IPS-18a (cell line): ENCODE measurements around the gene STPG4.
"Not testable (repeated sequence)": the region's sequence is repeated elsewhere in the genome, so short reads cannot be mapped to it uniquely, and the experiment has no call there.

Experiments
- H3K27ac ChIP-seq: one replicate; pipeline ENCODE4 v1.5.1; 2013; ENCODE audit warnings: low read length
- H3K27me3 ChIP-seq: one replicate; pipeline ENCODE4 v1.6.1; 2013; ENCODE audit warnings: mild to moderate bottlenecking, low read length; ENCODE audit not compliant: control insufficient read depth, insufficient read depth
- H3K36me3 ChIP-seq: one replicate; pipeline ENCODE4 v1.6.1; 2013; ENCODE audit warnings: low read depth, low read length; ENCODE audit not compliant: control insufficient read depth
- H3K4me1 ChIP-seq: one replicate; pipeline ENCODE4 v1.6.1; 2013; ENCODE audit warnings: low read depth, low read length; ENCODE audit not compliant: control insufficient read depth
- H3K4me3 ChIP-seq: one replicate; pipeline ENCODE4 v1.5.1; 2013; ENCODE audit warnings: low read length
- H3K9ac ChIP-seq: one replicate; pipeline ENCODE4 v1.6.1; 2013; ENCODE audit warnings: mild to moderate bottlenecking, low read length, moderate library complexity
- H3K9me3 ChIP-seq: one replicate; pipeline ENCODE4 v1.6.1; 2013; ENCODE audit warnings: low read depth, low read length; ENCODE audit not compliant: control insufficient read depth

Gene STPG4

DNA sequence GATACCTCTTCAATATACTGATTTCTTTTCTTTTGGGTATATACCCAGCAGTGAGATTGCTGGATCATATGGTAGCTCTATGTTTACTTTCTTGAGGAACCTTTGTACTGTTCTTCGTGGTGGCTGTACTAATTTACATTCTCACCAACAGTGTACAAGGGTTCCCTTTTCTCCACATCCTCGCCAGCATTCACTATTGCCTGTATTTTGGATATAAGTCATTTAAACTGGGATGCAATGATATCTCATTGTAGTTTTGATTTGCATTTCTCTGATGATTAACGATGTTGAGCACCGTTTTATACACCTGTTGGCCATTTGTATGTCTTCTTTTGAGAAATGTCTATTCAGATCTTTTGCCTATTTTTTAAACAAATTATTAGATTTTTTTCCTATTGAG, 30.4 kb downstream of the STPG4 start:
- not testable (repeated sequence) for H3K4me3 ChIP-seq, H3K27ac ChIP-seq, H3K27me3 ChIP-seq, H3K9ac ChIP-seq, H3K9me3 ChIP-seq, H3K36me3 ChIP-seq
- peaks cover 12% of the 10 kb centered on the region for H3K4me1 ChIP-seq

DNA sequence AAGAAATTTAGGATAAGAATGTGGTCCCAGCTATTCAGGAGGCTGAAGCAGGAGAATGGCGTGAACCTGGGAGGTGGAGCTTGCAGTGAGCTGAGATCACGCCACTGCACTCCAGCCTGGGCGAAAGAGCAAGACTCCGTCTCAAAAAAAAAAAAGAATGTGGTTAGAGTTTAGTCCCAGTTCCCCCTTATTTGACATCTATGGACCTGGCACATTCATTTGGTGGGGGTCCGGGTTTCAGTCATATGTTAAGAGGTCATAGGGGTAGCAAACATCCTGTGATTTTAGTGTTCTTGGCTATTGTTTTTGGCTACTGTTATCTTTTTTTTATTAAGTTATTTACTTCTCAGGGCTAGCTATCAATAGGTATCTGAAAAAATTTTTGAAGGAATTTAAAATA, 34.7 kb downstream of the STPG4 start:
- not testable (repeated sequence) for H3K9ac ChIP-seq, H3K4me3 ChIP-seq, H3K27ac ChIP-seq, H3K27me3 ChIP-seq, H3K36me3 ChIP-seq, H3K9me3 ChIP-seq, H3K4me1 ChIP-seq

DNA sequence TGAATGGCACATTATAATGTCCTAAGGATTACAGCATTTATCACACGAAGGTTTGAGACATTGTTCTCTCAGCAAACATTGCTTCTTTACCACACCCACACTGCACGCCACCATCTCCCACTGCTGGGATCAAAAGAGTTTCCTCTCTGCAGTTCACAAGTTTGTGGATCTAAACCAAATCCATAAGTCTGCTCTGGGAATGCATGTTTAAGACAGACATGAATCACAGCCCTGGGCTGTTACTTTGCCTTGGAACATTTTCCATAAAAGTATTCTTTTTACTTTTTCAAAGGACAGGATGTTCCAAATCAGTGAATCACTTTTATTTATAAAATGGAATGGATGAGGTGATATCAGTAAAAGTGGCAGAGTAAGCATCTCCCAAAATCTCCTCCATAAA, 36.1 kb downstream of the STPG4 start:
- Histone ChIP-seq H3K27me3 (no peaks in the 10 kb centered on the region), H3K4me1 (peaks cover 5% of the 10 kb centered on the region), H3K27ac (no peak overlapping the region), H3K36me3 (no peaks in the 10 kb centered on the region), H3K9ac (no peak overlapping the region), H3K4me3 (no peak overlapping the region), H3K9me3 (no peaks in the 10 kb centered on the region)

DNA sequence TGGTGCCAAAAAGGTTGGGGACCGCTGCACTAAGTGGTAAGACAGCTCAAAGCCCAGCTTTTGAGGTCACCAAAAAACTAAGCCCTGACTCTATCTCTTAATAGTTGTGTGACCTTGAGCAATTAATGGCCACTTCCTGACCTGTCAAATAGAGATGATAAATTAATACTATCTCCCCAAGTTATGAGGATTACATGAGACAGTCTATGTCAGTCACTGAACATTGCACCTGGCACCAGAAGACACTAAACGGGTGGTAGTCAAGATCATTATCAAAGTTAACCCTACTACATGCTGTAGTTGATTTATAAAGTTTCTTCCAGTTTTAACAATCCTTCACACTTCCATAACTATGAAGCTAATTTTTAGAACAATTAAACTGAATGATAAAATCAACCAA, 36.5 kb downstream of the STPG4 start:
- no peak overlapping the region for H3K9ac ChIP-seq
- no peaks in the 10 kb centered on the region for H3K36me3 ChIP-seq
- H3K27me3 ChIP-seq, result no peaks in the 10 kb centered on the region
- H3K9me3 ChIP-seq, result no peaks in the 10 kb centered on the region
- H3K27ac ChIP-seq, result no peak overlapping the region
- H3K4me3 ChIP-seq, result no peak overlapping the region
- H3K4me1 ChIP-seq, result peaks cover 5% of the 10 kb centered on the region

DNA sequence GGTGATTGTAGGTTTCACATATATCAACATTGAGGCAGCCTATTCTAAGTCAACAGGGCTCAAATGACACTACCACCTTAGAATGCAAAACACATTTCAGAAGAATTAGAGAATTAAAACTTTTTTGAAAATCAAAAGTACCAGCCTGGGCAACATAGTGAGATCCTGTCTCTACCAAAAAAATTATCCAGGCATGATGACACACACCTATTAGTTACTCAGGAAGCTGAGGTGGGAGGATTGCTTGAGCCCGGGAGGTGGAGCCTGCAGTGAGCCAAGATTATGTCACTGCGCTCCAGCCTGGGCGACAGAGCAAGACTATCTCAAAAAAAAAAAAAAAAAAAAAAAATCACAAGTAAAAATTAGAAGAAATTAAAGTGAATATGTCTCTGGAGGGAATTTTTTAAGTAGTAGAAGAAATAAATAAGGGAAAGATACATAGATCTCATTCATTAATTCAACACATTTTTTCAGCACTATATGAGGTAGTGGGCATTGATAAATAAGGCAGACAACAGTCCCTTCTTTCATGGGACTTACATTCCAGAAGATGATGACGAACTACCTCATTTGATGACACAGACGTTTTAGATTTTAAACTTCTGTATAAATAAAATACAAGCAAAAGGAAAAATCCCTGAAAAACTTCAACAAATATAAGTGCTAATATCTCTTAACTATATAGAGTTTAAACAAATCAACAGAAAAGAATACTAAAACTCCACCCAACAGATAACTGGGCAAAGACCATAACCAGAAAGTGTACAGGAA, 42.3 kb downstream of the STPG4 start:
- no peak overlapping the region for H3K9ac ChIP-seq
- H3K36me3 ChIP-seq, result no peaks in the 10 kb centered on the region
- no peak overlapping the region for H3K27ac ChIP-seq
- H3K4me3 ChIP-seq, result no peak overlapping the region
- no peaks in the 10 kb centered on the region for H3K9me3 ChIP-seq
- no peaks in the 10 kb centered on the region for H3K4me1 ChIP-seq
- no peaks in the 10 kb centered on the region for H3K27me3 ChIP-seq

DNA sequence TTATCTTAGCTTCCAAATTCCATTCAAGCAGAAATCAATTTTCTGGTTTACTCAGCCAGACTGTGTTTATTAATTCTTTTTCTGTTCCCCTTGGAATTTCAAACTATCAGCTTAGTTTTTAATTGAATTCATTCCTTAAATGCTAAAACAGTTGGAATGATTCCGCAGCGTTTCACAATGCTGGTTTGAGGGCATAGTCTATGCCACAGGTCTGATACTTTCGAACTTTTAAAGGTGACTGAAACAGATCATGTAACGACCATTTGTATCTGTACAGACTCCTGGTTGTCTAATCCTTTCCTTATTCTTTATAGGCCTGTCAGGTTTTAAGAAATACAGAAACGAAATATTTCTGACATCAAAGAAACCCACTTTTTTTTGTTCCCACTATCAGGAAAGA, 45.4 kb downstream of the STPG4 start:
- Histone ChIP-seq H3K9ac (no peak overlapping the region), H3K27ac (no peak overlapping the region)

DNA sequence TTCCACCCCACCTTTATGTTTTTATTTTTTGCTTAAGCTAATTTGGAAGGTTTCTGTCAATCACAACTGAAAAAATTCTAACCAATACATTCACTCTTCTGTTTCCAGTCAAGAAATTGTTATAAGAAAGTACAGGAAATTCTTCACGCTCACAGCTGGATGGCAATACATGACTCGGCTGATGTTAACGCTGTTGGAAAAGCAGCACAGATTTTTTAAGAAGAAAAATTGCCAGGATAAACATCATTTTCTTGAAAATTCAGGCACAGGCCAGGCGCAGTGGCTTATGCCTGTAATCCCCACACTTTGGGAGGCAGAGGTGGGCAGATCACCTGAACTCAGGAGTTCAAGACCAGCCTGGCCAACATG, 46.1 kb downstream of the STPG4 start:
- no peaks in the 10 kb centered on the region for H3K4me1 ChIP-seq
- no peaks in the 10 kb centered on the region for H3K27me3 ChIP-seq
- no peak overlapping the region for H3K9ac ChIP-seq
- no peaks in the 10 kb centered on the region for H3K36me3 ChIP-seq
- H3K9me3 ChIP-seq, result no peaks in the 10 kb centered on the region
- H3K27ac ChIP-seq, result no peak overlapping the region
- H3K4me3 ChIP-seq, result no peak overlapping the region

More for the DNA sequence above, 45.4 kb downstream of the STPG4 start:
- H3K9me3 ChIP-seq, result no peaks in the 10 kb centered on the region
- no peaks in the 10 kb centered on the region for H3K27me3 ChIP-seq
- no peaks in the 10 kb centered on the region for H3K36me3 ChIP-seq
- H3K4me1 ChIP-seq, result no peaks in the 10 kb centered on the region
- no peak overlapping the region for H3K4me3 ChIP-seq

DNA sequence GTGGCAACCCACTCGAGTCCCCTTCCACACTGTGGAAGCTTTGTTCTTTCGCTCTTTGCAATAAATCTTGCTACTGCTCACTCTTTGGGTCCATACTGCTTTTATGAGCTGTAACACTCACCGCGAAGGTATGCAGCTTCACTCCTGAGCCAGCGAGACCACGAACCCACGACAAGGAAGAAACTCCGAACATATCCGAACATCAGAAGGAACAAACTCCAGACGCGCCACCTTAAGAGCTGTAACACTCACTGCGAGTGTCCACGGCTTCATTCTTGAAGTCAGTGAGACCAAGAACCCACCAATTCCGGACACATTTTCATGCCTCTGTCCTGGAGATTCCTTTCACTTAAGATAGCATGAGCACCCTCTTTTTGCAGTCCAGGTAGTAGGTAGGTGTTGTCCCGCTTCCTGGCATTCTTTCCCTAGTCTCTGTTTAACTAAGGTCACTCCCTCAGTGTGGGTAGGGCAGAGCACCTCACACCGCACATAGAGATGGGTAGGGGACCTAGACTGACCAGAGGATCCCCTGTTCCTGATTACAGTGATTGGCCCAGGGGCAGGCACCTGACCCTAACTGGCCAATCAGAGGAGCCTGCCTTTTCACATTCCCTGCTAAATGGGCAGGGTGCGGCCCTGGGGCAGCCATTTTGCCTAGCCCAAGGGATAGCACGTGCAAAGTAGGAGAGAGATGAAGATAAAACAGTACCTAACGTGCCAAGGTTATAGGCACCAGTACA, 46.7 kb downstream of the STPG4 start:
- not testable (repeated sequence) for H3K4me3 ChIP-seq, H3K36me3 ChIP-seq, H3K27ac ChIP-seq, H3K9me3 ChIP-seq, H3K9ac ChIP-seq, H3K4me1 ChIP-seq, H3K27me3 ChIP-seq

DNA sequence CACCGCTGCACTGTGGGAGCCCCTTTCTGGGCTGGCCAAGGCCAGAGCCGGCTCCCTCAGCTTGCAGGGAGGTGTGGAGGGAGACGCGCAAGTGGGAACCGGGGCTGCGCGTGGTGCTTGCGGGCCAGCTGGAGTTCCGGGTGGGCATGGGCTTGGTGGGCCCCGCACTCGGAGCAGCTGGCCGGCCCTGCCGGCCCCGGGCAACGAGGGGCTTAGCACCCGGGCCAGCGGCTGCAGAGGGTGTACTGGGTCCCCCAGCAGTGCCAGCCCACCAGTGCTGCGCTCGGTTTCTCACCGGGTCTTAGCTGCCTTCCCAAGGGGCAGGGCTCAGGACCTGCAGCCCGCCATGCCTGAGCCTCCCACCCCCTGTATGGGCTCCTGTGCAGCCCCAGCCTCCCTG, 47.9 kb downstream of the STPG4 start:
- H3K4me1 ChIP-seq, H3K9ac ChIP-seq, H3K4me3 ChIP-seq, H3K36me3 ChIP-seq, H3K27me3 ChIP-seq, H3K27ac ChIP-seq, H3K9me3 ChIP-seq: not testable (repeated sequence)

DNA sequence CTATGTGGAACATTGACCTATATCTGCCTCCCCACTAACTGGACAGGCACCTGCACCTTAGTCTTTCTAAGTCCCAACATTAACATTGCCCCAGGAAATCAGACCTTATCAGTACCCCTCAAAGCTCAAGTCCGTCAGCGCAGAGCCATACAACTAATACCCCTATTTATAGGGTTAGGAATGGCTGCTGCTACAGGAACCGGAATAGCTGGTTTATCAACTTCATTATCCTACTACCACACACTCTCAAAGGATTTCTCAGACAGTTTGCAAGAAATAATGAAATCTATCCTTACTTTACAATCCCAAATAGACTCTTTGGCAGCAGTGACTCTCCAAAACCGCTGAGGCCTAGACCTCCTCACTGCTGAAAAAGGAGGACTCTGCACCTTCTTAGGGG, 48.9 kb downstream of the STPG4 start:
- H3K9ac ChIP-seq, H3K36me3 ChIP-seq, H3K27me3 ChIP-seq, H3K4me3 ChIP-seq, H3K27ac ChIP-seq, H3K9me3 ChIP-seq, H3K4me1 ChIP-seq: not testable (repeated sequence)

DNA sequence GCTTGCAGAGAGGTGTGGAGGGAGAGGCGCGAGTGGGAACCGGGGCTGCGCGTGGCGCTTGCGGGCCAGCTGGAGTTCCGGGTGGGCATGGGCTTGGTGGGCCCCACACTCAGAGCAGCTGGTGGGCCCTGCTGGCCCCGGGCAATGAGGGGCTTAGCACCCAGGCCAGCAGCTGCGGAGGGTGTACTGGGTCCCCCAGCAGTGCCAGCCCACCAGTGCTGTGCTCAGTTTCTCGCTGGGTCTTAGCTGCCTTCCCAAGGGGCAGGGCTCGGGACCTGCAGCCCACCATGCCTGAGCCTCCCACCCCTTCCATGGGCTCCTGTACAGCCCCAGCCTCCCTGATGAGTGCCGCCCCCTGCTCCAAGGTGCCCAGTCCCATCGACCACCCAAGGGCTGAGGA, 55.4 kb downstream of the STPG4 start:
- not testable (repeated sequence) for H3K9ac ChIP-seq, H3K27me3 ChIP-seq, H3K4me3 ChIP-seq, H3K9me3 ChIP-seq, H3K36me3 ChIP-seq, H3K4me1 ChIP-seq, H3K27ac ChIP-seq

DNA sequence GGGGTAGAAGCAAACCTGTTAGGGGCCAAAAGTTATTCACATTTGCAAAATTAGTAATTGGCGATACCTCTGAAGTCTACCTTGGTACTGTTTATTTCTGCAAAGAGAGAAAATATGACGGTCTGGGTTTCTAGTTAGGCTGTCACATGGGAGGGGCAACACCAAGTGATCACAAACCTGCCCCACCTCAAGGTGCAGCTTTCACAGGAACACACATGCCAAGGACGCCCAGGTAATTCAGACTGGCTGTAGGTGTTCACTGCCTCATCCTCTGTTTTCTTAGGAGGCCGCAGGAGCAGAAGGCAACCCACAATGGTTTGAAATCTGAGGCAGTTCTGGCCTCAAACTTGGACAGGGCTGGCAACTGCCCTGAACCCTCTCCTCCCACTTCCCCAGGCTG, 56.2 kb downstream of the STPG4 start:
- no peaks in the 10 kb centered on the region for H3K27me3 ChIP-seq
- no peaks in the 10 kb centered on the region for H3K9me3 ChIP-seq
- no peak overlapping the region for H3K27ac ChIP-seq
- no peak overlapping the region for H3K9ac ChIP-seq
- no peaks in the 10 kb centered on the region for H3K36me3 ChIP-seq
- H3K4me3 ChIP-seq, result no peak overlapping the region
- H3K4me1 ChIP-seq, result no peaks in the 10 kb centered on the region
